Superior temporal gyrus (tissue), 1 donor: ENCODE results near the gene CYP2D6.
"Not testable (repeated sequence)": the region's sequence is repeated elsewhere in the genome, so short reads cannot be mapped to it uniquely, and the experiment has no call there.

Experiments used
- DNase-seq: peaks from one replicate; pipeline ENCODE4 v3.0.0-alpha.2; 2016; ENCODE audit errors: extremely low spot score

The CYP2D6 gene

DNA sequence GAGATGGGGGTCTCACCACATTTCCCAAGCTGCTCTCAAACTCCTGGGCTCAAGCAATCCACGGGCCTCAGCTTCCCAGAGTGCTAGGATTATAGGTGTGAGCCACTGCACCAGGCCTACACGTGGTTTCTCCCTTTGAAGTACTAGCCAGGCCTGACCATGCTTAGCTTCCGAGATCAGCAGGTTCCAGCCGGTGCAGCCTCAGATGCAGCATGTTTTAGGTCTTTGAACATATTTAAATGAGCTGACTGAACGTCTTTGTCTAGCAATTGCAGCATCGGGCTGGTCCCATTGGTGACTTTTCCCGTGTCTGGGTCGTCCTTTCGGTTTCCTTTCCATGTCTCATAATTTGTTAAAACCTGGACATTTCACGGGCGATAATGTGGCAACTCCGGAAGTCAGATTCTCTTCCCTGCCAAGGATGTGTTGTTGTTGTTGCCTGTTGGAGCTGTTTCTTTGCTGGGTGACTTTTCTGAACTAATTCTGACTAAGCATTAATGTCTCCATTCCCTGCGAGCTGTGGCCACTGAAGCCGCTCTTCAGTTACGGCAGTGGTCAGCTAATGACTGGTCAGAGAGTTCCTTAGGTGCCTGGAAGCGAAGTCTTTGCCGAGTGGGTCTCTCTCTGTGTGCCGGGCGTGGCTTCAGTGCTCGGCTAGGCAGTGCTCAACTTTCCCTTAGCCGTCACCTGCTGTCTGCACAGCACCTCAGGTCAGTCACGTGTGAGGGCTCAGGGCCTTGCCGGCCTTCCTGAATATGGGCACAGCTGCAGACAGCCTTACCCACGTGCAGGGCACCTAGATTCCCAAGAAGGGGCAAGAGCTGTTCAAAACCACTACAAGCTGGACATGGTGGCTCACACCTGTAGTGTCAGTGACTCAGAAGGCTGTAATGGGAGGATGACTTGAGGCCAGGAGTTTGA lies 3.8 kb upstream of the CYP2D6 start:
- DNase-seq = no peak

DNA sequence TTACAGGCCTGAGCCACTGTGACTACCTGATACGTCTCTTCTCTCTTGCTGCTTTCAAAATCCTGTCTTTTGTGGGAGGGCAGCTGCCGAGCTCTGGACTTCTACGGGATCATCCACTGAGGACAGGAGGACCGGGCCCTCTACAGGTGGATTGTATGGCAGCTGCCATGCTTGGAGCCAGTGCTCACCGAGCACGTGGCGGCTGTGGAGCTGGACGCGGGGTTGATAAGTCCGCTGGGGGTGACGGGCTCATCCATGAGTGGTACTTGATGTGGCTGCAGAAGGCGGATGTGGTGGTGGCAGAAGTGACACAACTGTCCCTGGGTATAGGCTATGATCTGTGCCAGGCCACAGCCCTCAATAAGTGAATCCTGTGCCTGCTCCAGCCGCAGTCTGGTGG lies 1.8 kb upstream of the CYP2D6 start:
- DNase-seq = no peak

DNA sequence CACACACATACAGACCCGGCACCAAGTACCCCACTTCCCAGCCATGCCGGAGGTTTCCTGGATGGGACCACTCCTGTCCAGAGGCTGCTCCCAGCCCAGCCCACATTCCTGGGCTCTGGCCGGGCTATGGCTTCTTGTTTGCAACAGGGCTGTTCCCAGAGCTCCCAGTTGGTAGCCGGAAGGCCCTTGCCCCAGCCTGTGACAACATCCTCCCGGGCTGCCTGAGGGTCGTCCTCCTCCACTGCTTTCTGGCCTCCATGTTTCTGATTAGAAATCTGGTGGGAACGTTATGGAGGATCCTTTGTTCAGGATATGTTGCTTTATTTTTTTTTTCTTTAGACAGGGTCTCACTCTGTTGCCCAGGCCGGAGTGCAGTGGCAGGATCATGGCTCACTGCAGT lies 952 bp upstream of the CYP2D6 start:
- no peak for DNase-seq

DNA sequence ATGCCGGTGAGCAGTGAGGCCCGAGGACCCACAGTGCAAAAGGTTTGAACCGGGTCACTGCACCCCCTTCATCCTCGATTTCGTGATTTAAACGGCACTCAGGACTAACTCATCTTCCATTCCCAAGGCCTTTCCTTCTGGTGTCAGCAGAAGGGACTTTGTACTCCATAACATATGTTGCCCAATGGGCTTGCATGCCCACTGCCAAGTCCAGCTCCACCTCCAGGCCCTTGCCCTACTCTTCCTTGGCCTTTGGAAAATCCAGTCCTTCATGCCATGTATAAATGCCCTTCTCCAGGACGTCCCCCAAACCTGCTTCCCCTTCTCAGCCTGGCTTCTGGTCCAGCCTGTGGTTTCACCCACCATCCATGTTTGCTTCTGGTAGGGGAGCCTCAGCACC lies 428 bp downstream of the CYP2D6 start:
- not testable (repeated sequence) for DNase-seq

DNA sequence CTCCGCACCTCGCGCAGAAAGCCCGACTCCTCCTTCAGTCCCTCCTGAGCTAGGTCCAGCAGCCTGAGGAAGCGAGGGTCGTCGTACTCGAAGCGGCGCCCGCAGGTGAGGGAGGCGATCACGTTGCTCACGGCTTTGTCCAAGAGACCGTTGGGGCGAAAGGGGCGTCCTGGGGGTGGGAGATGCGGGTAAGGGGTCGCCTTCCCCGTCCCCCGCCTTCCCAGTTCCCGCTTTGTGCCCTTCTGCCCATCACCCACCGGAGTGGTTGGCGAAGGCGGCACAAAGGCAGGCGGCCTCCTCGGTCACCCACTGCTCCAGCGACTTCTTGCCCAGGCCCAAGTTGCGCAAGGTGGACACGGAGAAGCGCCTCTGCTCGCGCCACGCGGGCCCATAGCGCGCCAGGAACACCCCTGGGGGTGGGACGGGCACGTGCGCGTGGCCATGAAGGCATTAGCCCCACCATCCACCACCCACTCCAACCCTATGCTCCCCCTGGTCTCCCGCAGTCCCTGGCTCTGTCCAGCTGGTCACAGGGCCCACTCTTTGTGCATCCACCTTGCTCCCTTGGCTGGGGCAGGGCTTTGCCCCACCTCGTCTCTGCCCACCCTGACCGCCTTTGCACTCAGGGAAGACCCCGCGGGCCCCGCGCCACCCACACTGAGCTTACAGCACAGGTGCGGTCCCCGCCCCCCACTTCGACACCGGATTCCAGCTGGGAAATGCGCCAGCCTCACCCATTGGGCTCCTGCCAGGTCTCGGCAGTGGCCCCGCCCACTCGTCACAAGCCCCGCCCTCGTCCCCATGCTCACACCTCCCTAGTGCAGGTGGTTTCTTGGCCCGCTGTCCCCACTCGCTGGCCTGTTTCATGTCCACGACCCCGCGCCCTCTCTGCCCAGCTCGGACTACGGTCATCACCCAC lies 1.6 kb downstream of the CYP2D6 start:
- DNase-seq = not testable (repeated sequence)

DNA sequence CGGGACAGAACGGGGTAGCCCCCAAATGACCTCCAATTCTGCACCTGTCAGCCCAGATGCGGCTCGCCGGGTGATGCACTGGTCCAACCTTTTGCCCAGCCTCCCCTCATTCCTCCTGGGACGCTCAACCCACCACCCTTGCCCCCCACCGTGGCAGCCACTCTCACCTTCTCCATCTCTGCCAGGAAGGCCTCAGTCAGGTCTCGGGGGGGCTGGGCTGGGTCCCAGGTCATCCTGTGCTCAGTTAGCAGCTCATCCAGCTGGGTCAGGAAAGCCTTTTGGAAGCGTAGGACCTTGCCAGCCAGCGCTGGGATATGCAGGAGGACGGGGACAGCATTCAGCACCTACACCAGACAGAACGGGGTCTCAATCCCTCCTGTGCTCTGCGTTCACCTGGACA lies 2.6 kb downstream of the CYP2D6 start:
- DNase-seq = not testable (repeated sequence)

DNA sequence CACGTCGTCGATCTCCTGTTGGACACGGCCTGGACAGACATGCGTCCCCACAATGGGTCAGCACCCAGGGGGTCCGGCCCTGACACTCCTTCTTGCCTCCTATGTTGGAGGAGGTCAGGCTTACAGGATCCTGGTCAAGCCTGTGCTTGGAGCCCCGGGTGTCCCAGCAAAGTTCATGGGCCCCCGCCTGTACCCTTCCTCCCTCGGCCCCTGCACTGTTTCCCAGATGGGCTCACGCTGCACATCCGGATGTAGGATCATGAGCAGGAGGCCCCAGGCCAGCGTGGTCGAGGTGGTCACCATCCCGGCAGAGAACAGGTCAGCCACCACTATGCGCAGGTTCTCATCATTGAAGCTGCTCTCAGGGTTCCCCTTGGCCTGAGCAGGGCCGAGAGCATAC lies 3.0 kb downstream of the CYP2D6 start:
- no peak for DNase-seq

DNA sequence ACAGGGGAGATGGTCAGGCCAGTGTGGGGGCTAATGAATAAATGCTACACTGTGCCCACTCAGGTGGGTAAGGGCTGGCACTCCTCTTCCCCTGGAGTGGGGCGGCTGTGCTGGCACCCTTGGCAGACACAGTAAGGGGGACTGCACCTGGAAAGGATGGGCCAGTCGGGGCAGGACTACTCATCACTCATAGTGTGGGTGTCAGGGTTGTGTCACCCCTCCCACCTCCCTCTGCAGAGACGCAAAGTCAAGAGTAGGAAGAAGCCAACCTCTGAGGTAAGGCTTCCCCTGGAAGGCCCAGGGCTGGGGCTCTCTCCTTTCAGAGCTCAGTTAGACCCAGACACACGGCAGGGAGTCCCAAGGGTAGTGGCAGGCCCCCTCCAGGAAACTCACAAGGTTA lies 7.1 kb downstream of the CYP2D6 start:
- not testable (repeated sequence) for DNase-seq

DNA sequence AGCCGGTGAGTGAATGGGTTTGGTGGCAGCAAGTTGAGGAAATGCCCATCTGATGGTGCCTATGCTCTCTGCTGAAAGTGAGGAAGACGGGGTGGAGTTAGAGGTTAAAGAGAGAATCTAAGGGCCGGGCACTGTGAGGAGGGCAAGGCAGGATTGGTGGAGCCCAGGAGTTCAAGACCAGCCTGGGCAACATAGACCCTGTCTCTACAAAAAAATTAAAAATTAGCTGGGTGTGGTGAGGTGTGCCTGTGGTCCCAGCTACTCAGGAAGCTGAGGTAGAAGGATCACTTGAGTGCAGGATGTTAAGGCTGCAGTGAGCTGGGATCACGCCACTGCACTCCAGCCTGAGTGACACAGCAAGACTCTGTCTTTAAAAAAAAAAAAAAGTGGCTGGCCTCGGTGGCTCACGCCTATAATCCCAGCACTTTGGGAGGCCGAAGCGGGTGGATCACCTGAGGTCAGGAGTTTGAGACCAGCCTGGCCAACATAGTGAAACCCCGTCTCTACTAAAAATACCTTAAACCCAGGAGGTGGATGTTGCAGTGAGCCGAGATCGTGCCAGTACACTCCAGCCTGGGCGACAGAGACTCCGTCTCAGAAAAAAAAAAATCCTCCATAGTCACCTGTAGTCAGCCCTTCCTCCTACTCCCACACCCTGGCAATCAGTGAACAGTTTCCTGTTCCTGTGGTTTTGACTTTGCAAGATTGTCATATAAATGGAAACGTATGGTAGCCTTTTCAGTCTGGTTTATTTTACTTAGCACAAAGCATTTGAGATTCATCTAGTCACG lies 10.2 kb downstream of the CYP2D6 start:
- not testable (repeated sequence) for DNase-seq

DNA sequence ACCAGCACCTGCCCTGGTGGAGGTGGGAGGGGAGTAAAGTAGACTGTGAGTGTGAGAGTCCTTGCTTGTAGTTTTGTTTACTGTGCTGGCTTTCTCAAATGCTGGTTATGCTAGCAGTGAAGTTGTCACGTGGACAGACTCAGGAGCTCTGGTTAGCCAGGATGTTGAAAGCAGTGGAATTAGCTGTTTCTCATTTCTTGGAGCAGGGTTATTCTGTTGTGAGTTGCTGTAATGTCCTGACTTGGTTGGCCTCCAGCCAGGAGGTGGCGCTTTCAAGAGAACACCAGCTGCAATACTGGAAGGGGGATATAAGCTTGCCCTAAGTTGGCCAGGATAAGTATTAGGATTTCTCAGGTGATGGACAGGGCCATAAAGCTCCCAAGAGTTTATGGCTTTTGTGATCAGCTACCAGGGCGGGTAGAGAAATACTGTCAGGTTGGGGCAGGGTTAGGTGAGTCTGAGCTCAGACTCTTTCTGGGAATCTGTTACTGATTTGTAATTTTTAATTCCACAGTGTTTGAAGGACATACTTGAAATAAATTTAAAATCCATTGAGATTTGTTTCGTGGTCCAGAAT lies 13.7 kb downstream of the CYP2D6 start:
- no peak for DNase-seq

DNA sequence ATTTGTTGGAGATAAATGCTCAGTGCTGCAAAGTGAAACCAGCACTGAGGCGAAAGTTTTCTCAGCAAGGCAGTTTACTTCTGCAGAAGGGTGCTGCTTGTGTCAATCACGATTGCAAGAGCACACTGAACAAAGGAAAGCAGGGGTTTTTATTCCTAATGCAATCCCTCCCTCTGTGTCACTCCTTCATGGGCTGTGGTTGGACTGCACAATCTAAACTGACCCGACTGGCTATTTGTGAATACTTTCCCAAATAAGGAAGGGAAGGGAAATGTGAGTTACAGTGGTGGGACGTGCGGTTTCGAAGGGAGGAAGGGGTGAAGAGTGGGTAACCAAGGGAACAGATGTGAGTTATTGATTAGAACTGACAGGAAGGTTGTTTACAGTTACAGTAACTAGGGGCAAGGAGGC lies 15.2 kb downstream of the CYP2D6 start:
- DNase-seq = not testable (repeated sequence)

DNA sequence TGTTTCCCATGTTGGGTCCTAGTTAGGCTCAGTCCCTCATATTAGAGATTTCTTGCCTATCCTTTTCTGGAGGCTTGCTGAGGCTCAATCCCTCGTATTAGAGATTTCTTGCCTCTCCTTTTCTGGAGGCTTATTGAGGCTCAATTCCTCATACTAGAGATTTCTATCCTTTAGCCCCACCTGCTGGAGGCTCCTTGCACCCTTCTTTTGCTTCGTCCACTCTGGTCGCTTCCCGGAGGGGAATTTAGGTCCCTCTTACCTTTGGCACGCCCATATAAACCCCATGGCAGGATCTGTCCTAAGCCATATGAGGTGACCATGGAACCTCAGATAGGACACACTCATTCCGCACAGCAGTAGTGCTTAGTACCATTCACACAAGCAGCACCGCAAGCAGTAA lies 15.9 kb downstream of the CYP2D6 start:
- peak; percentile 33 for DNase-seq

DNA sequence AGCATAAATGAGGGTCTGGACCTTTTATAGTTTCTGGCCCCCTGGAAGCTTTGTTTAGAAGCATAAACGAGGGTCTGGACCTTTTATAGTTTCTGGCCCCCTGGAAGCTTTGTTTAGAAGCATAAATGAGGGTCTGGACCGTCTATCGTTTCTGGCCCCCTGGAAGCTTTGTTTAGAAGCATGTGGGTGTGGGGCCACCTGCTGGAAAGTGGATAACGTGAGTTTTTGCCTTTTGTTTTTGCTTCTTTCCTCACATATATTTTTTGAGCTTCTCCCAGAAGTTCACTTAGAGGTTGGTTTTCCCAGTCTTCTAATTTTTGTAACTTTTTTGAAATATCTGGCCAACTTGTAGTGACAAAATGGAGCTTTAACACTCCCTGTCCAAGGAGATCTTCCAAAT lies 17.8 kb downstream of the CYP2D6 start:
- DNase-seq = not testable (repeated sequence)

DNA sequence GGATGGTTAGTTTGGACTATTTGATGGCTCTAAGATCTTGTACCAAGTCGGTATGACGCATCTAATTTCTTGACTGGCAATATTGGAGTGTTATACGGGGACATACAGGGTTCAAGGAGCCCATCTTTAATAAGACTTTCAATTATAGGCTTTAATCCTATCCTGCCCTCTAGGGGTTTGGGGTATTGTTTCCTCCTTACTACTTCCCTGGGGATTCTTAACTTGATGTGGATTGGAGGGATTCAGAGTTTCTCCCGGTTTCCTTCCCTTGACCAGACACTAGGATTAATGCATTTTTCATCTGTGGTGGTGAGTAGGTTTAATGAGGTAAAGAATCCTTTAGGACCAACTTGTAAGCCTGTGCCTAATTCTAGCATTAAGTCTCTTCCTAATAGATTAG lies 18.8 kb downstream of the CYP2D6 start:
- DNase-seq = no peak

DNA sequence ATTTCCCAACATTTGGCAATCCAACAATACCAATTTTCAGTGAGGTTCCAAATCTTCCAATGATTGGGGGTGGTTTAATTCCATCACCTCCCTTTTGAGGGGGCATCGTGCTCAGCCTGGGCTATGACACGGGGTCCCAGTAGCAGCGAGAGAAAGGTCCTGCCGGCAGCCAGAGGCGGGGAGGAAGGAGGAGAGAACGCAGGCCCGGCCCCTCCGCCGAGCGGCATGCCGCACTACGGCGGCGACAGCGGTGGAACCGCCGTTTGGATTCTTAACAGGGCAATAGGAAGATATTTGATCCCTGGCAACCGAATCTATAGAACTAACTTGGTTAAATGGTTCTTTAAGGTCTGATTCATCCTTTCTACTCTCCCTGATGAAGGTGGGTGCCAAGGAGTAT lies 21.8 kb downstream of the CYP2D6 start:
- no peak for DNase-seq

DNA sequence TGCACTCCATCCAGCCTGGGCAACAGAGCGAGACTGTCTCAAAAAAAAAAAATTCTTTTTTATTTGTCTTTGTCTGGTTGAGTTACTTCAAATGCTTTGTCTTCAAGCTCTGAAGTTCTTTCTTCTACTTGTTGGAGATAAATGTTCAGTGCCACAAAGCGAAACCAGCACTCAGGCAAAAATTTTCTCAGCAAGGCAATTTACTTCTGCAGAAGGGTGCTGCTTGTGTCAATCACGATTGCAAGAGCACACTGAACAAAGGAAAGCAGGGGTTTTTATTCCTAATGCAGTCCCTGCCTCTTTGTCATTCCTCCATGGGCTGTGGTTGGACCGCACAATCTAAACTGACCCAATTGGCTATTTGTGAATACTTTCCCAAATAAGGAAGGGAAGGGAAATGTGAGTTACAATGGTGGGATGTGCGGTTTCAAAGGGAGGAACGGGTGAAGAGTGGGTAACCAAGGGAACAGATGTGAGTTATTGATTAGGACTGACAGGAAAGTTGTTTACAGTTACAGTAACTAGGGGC lies 26.2 kb downstream of the CYP2D6 start:
- not testable (repeated sequence) for DNase-seq

DNA sequence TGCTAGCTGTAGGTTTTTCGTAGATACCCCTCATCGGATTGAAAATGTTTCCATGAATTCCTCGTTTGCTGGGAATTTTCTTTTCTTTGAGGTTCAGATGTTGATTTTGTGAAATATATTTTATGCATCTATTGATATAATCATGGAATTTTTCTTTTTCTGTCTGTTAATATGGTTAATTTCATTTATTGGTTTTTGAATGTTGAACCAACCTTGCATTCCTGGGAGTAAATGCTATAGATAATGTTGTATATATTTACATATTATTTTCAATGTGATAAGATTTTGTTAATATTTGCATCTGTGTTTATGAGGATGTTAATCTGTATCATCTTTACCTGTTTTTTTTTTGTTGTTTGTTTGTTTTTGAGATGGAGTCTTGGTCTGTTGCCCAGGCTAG lies 29.4 kb downstream of the CYP2D6 start:
- no peak for DNase-seq

DNA sequence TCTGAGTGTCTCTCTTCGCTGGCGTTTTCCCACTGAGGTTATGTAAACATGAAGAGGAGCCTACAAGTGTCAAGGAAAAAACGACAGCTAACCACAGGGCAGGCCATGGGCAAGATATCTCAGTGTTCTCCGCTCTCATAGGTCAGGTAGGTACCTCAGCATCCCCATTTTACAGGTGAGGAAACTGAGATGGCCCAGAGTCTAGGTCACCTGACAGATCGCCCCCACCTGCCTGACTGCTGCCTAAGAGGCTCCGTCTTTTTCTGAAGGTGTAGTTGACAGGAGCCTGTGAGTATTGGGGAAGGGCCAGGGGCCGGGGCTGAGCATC lies 39.2 kb downstream of the CYP2D6 start:
- DNase-seq = no peak

DNA sequence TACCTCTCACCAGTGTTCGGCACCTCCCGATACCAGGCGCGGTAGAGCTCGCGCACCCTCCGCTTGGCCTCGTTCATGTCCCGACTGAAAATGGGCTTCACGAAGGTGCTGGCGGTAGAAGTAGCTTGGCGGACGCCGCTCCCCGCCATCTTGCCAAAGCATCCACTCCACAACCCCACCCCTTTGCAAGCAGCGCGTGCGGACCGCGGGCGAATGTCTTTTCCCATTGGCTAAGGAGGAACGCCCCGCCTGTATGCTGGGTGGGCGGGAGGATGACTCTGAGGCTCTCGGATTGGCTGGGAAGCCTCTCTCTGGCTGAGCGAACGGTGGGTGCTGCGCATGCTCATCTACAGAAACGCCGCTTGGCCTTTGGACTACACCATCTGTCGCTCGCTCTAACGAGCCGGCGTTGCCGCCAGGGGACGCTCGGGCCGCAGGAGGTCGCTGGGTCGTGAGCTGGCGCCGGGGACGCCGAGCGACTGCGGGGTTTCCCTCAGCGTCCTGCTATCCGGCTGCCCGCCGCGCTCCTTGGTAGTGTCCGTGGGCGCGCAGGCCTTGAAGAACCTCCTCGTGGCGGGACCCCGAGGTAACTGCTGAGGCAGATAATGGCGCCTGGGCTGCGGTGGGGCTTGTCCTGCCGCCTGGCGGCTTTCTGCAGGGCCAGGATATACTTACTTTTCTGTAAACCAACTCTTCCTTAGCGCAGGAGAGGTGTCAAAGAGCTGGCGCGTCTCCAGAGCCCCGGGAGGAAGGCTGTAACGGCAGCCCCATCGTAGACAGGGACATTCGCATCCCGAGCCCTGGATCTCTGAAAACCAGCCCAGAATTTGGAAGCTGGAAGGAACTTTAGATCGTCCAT lies 39.8 kb downstream of the CYP2D6 start, which contains the start of gene NDUFA6:
Gene NDUFA6 (minus strand): TSS at position 177 of the 859 bp plus-strand sequence. CDS start 28 bp downstream, at position 149.
- DNase-seq = peak; percentile 100

DNA sequence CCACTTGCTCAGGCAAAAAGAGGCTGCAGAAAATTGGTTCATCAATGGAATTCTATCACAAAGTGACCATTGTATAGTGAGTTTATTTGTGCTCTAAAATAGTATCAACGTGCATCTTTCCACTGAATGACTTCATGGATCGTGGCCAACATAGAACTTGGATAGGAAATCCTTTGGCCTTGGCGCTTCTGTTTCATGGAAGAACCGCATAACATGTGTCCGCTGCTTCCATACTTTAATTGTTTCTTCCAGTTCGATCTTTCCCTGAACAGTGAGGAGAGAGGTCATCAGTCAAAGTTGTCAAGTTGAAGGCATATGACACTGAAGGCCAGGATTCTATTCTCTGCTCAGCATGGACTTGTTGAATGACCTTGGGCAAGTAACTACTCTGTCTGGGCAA lies 44.6 kb downstream of the CYP2D6 start:
- DNase-seq = no peak
